ENCODE results near the gene CAPN8. TPM values are rescaled to one million over a fixed set of nuclear protein-coding genes. Genes with fewer than 3 reads are reported as not detected.

The CAPN8 gene
- total RNA-seq, 2 donors from 2014 or later = 0.44 TPM; not detected in 1

DNA sequence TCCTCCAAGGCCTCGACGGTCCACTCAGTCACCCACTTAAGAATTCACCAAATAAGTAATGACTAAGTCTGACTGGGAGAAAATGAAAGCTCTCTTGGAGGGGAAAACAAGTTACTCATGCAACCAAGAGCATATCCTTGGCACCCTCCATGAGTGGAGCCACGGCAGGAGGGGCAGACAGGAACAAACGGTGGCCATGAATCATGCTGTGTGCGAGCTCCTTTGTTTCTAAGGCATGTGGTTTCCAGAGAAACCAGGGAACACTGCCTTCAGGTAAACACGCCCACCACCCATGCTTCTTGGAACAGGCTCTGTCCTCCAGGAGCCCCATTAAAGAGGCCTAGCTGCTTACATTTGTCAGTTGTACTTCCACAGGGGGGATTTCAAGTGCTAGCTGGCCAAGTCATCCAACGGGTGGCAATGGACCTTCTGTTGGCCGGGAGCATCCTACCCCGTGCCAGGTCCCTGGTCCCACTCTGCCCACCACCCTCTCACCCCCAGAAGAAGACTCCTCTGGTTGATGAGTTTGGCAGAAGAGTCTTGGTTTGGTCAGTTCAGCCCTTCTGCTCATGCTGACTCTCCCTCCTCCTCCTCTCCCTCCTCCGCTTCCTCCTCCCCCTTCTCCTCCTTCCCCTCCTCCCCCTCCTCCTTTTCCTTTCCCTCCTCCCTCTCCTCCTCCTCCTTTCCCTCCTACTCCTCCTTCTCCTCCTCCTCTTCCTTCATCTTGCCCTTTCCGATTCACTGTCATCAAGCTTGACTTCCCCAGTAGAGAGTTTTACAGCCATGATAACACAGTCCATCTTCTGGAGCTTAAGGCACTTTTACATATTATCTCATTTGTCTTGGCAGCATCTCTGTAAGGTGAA lies 164.7 kb downstream of the CAPN8 start:
- peak overlapping the region; percentile 35 for H3K27ac Mint-ChIP-seq
- no peak overlapping the region for H3K27ac ChIP-seq (ENCODE audit: low read depth, low read length)
- peaks cover 7% of the 10 kb centered on the region for H3K4me1 ChIP-seq (ENCODE audit: control insufficient read depth, insufficient read depth, low read length)
- WGBS, 2 experiments (ENCODE audit: insufficient coverage in 1 of 2, insufficient read length in 1 of 2) = 81 to 86% methylated on average over 6 to 11 of the region's 11 CpGs
- no peaks in the 10 kb centered on the region for H3K9me3 Mint-ChIP-seq
- H3K4me1 Mint-ChIP-seq = peaks cover 28% of the 10 kb centered on the region
- no peak for TF ChIP-seq CTCF (conservative IDR thresholded peaks at IDR 0.05)
- H3K36me3 ChIP-seq (ENCODE audit: control insufficient read depth, insufficient read depth, low read length) = no peaks in the 10 kb centered on the region
- DNase-seq = peak; percentile 63
- H3K27me3 ChIP-seq (ENCODE audit: control insufficient read depth, insufficient read depth, low read length, poor library complexity, severe bottlenecking) = no peaks in the 10 kb centered on the region
- no peak overlapping the region for H3K9ac ChIP-seq (ENCODE audit: extremely low read depth, low read length, poor library complexity, severe bottlenecking)
- no peaks in the 10 kb centered on the region for H3K27me3 Mint-ChIP-seq (ENCODE audit: insufficient read depth)
- H3K4me3 Mint-ChIP-seq = no peak overlapping the region
- no peaks in the 10 kb centered on the region for H3K9me3 ChIP-seq (ENCODE audit: control insufficient read depth, low read length)
- no peak overlapping the region for H3K4me3 ChIP-seq (ENCODE audit: low read length)
- no peaks in the 10 kb centered on the region for H3K36me3 Mint-ChIP-seq (ENCODE audit: low read depth)

GRCh38 chr1:223496883-223497282 lies 168.6 kb downstream of the CAPN8 start:
- Mint-ChIP-seq H3K36me3 (ENCODE audit: low read depth) (no peaks in the 10 kb centered on the region), H3K9me3 (no peaks in the 10 kb centered on the region), H3K27ac (no peak overlapping the region), H3K27me3 (ENCODE audit: insufficient read depth) (no peaks in the 10 kb centered on the region), H3K4me1 (peaks cover 19% of the 10 kb centered on the region), H3K4me3 (no peak overlapping the region)
- DNase-seq = no peak
- Histone ChIP-seq H3K4me1 (ENCODE audit: control insufficient read depth, insufficient read depth, low read length) (peaks cover 7% of the 10 kb centered on the region), H3K9me3 (ENCODE audit: control insufficient read depth, low read length) (no peaks in the 10 kb centered on the region), H3K36me3 (ENCODE audit: control insufficient read depth, insufficient read depth, low read length) (no peaks in the 10 kb centered on the region), H3K9ac (ENCODE audit: extremely low read depth, low read length, poor library complexity, severe bottlenecking) (no peak overlapping the region), H3K27me3 (ENCODE audit: control insufficient read depth, insufficient read depth, low read length, poor library complexity, severe bottlenecking) (no peaks in the 10 kb centered on the region), H3K27ac (ENCODE audit: low read depth, low read length) (no peak overlapping the region), H3K4me3 (ENCODE audit: low read length) (no peak overlapping the region)
- TF ChIP-seq CTCF (conservative IDR thresholded peaks at IDR 0.05) = no peak
- WGBS, 2 experiments (ENCODE audit: insufficient coverage in 1 of 2, insufficient read length in 1 of 2) = 91 to 97% methylated on average over 3 to 6 of the region's 6 CpGs

DNA sequence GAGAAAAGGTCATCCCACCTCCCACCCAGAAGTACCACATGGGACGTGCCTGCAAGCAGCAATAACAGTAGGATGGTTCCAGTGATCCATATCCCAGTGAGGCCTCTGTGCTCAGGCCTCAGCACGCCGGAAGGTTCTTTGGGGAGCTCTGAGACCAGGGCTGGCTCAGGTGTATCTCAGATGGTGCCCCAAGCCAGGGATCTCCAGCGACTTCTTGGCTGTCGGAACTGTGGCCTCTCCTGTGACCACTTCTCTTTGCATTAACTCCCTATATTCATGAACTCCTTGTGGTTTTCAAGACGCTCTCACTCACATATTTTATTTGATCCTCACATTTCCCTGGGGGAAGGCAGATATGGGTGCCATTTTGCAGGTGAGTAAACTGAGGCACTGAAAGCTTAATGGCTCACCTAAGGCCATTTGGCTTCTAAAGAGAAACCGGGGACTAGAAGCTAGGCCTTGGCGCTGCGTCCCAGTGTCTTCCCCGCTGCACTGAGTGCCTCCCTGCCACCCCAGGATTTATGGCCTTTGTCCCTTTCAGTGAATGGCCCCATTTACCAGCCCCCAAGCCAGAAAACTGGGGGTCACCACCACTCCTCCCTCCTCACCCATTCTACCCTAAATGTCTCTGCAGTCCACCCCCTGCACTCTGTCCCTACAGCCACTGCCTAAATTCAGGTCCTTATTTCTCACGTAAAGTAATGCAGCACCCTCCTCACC lies 170.4 kb downstream of the CAPN8 start:
- no peaks in the 10 kb centered on the region for H3K27me3 Mint-ChIP-seq (ENCODE audit: insufficient read depth)
- H3K27ac Mint-ChIP-seq = no peak overlapping the region
- no peaks in the 10 kb centered on the region for H3K36me3 Mint-ChIP-seq (ENCODE audit: low read depth)
- DNase-seq = no peak
- H3K27ac ChIP-seq (ENCODE audit: low read depth, low read length) = no peak overlapping the region
- WGBS, 2 experiments (ENCODE audit: insufficient coverage in 1 of 2, insufficient read length in 1 of 2) = 84 to 86% methylated on average over 9 to 11 of the region's 11 CpGs
- H3K4me1 ChIP-seq (ENCODE audit: control insufficient read depth, insufficient read depth, low read length) = peaks cover 1% of the 10 kb centered on the region
- peaks cover 12% of the 10 kb centered on the region for H3K4me1 Mint-ChIP-seq
- no peaks in the 10 kb centered on the region for H3K9me3 Mint-ChIP-seq
- TF ChIP-seq CTCF (conservative IDR thresholded peaks at IDR 0.05) = no peak
- no peak overlapping the region for H3K4me3 Mint-ChIP-seq
- H3K36me3 ChIP-seq (ENCODE audit: control insufficient read depth, insufficient read depth, low read length) = no peaks in the 10 kb centered on the region
- no peak overlapping the region for H3K4me3 ChIP-seq (ENCODE audit: low read length)
- no peak overlapping the region for H3K9ac ChIP-seq (ENCODE audit: extremely low read depth, low read length, poor library complexity, severe bottlenecking)
- no peaks in the 10 kb centered on the region for H3K9me3 ChIP-seq (ENCODE audit: control insufficient read depth, low read length)
- H3K27me3 ChIP-seq (ENCODE audit: control insufficient read depth, insufficient read depth, low read length, poor library complexity, severe bottlenecking) = no peaks in the 10 kb centered on the region

All from endodermal cell (in vitro differentiated cells).